ENCODE results near the gene AP3B1.

AP3B1 gene, protein sequence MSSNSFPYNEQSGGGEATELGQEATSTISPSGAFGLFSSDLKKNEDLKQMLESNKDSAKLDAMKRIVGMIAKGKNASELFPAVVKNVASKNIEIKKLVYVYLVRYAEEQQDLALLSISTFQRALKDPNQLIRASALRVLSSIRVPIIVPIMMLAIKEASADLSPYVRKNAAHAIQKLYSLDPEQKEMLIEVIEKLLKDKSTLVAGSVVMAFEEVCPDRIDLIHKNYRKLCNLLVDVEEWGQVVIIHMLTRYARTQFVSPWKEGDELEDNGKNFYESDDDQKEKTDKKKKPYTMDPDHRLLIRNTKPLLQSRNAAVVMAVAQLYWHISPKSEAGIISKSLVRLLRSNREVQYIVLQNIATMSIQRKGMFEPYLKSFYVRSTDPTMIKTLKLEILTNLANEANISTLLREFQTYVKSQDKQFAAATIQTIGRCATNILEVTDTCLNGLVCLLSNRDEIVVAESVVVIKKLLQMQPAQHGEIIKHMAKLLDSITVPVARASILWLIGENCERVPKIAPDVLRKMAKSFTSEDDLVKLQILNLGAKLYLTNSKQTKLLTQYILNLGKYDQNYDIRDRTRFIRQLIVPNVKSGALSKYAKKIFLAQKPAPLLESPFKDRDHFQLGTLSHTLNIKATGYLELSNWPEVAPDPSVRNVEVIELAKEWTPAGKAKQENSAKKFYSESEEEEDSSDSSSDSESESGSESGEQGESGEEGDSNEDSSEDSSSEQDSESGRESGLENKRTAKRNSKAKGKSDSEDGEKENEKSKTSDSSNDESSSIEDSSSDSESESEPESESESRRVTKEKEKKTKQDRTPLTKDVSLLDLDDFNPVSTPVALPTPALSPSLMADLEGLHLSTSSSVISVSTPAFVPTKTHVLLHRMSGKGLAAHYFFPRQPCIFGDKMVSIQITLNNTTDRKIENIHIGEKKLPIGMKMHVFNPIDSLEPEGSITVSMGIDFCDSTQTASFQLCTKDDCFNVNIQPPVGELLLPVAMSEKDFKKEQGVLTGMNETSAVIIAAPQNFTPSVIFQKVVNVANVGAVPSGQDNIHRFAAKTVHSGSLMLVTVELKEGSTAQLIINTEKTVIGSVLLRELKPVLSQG

DNA sequence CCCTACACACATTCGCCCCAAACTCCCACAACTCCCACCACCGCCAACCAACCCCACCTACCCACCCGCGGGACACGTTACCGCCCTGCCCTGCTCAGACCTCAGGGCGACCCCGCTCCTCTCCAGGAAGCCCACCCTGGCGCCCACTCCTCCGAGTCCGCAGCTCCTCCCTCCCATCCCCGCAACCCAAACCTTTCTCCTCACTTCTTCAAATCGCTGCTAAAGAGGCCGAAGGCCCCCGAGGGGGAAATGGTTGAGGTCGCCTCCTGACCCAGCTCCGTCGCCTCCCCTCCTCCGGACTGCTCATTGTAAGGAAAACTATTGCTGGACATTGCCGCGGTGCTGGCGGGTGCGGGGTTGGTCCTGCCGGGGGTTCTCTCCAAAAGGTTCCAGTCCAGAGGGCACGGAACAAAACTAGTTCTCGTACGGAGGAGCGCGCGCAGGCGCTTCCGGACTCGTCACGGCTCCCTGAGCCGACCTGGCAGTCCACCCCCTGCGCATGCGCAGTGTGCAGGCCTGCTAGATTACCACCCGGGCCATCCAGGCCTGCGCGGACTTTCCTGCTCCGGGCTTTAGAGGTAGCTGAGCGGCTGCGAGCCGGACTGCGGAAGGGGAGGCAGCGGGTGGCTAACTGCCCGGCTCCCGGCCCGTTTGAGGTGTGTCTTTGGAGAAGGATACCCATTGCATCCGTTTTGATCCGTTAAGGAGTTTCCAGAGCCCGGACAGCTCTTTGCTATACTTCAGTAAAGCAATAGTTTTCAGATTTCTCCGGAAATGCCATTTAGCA lies at the start of gene AP3B1:
AP3B1 (minus strand) TSS at position 451 of the 787 bp plus-strand sequence; CDS start at position 332, 119 bp downstream.
- DNase-seq (ENCODE audit: extremely low spot score, insufficient read length, low read depth) (peak; percentile 96), FAIRE-seq (peak; percentile 99)

DNA sequence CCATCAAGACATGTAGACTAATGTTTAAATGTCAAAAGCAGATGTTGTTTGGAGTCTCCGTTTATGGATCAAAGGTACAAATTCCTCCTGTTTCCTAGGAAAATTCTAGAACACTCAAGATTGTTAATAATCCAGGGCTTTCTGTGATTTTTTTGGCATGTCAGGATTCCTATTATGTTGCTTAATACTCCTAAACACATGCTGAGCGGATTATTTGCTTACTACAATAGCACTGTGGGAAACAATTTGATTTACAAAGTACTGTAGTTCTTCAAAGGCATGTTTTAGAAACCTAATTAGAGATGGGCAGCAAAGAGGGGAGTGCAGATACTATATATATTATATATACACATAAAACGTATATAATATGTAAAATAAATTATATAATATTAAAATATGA lies 46.9 kb upstream of the AP3B1 start:
- DNase-seq (ENCODE audit: extremely low spot score, insufficient read length, low read depth) (no peak), FAIRE-seq (no peak)

DNA sequence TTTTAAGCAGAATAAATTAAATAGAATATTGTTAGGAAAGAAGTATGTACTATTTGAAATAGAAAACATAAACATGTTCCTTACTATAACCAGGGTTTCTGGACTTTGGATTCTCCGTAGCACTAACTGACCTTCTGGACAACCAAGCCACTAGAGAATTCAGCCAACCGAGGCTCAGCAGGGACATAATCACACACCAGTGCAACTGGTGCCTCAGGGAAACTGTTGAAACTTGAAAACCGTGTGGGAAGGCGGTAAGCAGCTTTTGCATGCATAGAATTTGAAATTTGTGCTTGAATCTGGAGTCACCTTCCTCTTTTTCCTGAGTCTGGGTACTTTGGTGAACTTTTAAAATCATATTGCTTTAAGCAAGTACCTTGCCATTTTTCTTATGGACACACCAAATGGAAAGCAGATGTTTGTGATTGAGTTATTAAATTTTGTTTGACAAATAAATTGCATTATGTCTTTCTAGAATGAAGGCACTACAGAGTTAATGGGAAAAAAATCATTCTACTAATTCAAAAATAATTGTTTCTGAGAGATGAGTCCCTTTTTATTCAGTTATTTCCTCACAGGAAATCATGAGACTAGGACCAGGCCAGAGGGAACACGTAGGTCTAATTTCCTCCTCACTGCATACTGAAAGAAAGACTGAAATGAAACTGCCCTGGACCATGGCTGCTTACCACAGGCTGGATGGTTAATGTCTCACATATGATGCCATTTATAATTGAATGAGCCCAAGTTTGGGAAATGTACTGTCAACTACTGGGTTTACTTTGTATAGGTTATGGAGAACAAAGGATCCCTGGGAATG lies 45.3 kb upstream of the AP3B1 start:
- no peak for FAIRE-seq
- DNase-seq (ENCODE audit: extremely low spot score, insufficient read length, low read depth): no peak

DNA sequence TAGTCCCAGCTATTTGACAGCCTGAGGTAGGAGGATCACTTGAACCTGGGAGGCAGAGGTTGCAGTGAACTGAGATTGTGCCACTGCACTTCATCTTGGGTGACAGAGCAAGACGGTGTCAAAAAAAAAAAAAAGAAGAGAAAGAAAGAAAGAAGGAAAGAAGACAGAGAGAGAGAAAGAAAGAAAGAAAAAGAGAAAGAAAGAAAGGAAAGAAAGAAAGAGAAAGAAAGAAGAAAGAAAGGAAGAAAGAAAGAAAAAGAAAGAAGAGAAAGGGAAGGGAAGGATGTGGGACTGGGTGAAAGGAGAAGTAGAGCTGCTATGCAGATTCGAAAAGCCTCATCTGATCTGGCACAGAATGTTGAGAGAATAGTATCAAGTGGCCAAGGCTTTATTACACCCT lies 42.2 kb upstream of the AP3B1 start:
- FAIRE-seq: no peak

DNA sequence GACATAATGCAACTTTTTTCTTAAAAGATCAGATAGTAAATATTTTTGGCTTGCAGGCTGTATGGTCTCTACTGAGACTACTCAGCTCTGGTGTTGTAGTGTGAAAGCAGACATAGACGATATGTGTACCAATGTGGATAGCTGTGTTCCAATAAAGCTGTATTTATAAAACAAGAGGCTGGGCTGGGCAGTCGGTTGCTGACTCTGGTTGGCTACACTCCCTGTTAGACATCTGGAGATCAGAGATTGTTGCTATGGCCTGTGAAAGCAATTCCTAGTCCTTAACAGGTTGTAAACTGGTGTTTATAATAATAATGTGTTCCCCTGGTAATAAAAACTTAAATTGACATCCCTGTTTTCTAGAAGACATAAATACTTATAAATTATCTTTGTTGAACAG lies 41.5 kb upstream of the AP3B1 start:
- FAIRE-seq (no peak), DNase-seq (ENCODE audit: extremely low spot score, insufficient read length, low read depth) (no peak)

More for the DNA sequence above, 42.2 kb upstream of the AP3B1 start:
- no peak for DNase-seq (ENCODE audit: extremely low spot score, insufficient read length, low read depth)

DNA sequence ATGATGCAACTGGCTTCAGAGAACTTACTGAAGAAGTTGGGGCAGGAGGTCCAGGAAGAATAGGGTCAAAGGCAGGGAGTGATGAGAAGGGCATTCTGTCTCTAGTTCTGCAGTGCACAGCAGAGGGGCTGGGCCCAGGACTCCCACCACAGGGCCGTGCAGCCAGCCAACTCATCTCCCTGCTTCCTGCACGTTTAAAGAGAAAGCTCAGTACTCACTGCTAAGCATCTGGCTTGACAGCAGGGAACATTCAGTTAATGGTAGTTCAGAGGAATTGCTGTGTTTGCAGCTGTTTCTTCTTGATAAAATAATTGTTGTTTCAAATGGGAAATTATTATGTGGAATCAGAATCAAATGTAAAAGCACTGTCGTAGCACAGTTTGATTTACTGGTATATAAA lies 40.3 kb upstream of the AP3B1 start:
- no peak for DNase-seq (ENCODE audit: extremely low spot score, insufficient read length, low read depth)
- no peak for FAIRE-seq

DNA sequence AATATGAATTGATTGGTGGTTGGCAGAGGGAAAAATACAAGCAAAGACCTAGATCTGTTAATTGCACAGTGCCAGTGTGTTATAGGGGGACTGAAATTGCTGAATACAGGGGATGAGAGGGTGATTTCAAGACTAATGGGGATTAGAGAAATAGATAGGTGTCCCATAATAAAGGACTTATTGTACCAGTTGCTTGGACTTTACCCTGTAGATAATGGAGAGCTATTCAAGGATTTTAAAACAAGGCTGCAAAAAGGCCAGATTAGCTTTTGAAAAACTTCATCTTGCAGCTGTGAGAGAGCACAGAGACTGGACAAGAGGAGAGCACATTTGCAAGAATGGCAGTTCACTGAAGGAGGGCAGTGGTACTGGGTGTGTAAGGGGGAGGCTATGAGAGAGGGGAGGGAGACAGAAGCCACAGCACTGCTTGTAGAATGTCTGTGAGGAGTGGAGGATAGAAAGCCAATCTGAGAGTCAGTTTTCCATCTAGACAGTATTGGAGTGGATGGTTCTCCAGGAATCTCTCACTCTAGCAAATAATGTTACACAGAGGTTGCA lies 37.1 kb upstream of the AP3B1 start:
- DNase-seq (ENCODE audit: extremely low spot score, insufficient read length, low read depth) (no peak), FAIRE-seq (no peak)

DNA sequence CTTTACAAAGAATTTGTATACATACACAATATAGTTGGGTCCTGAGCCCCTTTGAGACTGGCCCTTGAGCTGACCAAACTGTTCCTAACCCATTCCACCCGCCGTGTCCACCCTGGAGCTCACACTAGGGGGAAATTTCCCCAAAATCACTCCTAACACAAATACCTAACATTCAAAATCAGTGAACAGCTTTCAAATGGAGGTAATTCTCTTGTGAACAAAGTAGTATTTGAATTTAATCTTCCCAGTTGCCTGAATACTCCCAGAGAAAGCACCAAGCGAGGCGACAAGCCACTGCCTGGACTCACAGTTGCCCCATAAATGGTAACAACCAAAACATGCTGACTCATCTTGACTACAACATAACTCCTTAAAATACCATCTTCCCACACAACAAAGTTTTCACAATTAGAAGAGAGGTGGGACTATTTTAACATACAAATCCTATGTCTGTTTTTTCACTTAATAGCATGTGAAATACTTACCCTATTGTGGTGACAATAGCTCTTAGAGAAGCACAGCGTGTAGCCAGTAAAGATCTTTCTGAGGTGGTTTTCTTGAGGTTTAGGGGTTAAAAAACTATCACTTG lies 34.2 kb upstream of the AP3B1 start:
- FAIRE-seq (no peak), DNase-seq (ENCODE audit: extremely low spot score, insufficient read length, low read depth) (no peak)

DNA sequence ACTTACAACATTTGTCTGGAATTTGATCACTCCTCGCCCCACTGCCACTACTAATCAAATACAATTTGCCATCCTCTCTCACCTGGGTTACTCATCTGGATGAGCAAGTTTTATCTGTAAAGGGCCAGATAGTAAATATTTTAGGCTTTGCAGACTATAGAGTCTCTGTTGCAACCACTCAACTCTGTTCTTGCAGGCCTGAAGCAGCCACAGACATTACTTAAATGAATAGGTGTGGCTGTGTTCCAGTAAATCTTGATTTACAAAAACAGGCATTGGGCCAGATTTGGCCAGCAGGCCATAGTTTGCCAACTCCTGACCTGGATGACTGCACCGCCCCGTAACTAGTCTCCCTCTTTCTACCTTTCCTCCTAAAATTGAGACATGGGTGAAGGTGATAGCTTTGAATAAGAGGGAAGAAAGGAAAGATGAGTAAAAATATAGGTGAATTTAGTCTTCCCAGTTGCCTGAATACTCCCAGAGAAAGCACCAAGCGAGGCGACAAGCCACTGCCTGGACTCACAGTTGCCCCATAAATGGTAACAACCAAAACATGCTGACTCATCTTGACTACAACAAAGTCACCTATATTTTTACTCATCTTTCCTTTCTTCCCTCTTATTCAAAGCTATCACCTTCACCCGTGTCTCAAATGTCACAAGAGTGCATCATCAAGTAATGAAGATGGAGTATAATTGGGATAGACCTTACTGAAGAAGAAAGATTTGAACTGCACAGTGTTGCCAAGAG lies 33.4 kb upstream of the AP3B1 start:
- no peak for FAIRE-seq
- no peak for DNase-seq (ENCODE audit: extremely low spot score, insufficient read length, low read depth)

DNA sequence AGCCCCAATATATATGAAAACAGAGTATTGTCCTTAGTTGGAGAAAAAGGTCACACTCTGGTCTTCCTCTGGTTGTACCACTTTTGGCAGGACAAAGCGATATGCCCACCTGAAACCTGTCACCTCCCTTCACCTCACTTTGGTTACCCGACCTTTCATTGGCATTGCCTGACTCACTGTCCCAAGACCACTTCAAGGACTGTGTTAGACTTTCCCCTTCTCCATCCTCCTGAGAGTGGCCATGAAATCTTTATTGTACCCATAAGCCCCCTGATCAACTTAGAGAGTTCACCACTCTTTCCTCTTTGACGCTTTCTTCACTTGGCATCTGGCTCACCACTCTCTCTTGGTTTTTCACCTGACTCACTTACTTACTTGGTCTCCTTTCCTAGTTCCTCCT lies 32.4 kb upstream of the AP3B1 start:
- no peak for DNase-seq (ENCODE audit: extremely low spot score, insufficient read length, low read depth)
- no peak for FAIRE-seq

DNA sequence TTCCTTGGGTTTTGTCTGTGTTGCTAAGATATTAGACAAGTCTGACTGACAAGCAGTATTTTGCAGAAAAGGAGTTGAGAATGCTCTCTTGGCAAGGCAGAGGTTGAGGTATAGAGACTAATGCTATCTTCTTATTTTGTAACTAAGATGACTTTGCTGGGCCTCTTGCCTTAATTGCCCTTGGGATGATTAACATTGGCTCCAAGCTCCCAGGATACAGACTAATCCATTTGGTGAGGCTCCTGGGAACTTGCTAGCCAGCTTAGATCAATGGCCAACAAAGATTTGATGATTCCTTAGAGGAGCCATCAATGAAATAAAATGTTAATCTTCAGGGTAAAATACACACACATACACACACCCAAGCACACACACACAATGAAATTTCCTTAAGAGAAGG lies 28.7 kb upstream of the AP3B1 start:
- DNase-seq (ENCODE audit: extremely low spot score, insufficient read length, low read depth) (no peak), FAIRE-seq (no peak)

DNA sequence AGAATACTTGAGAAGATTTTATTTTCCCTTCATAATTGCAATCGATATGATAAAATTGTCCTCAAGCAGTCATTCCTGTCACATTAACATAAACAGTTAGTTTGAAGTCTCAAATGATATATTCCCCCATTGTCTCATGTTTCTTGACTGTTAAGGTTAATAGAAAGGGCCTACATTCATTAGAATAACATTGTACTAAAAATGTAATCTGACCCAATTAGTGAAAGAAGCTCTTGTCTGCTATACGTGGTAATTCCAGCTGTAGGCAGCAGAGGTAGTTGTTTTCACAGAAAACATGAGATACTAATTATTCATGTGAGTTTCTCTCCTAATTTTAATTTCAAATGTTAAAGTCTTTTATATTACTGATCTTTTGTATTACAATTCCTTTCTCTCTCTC lies 25.9 kb upstream of the AP3B1 start:
- no peak for DNase-seq (ENCODE audit: extremely low spot score, insufficient read length, low read depth)
- peak; percentile 62 for FAIRE-seq

DNA sequence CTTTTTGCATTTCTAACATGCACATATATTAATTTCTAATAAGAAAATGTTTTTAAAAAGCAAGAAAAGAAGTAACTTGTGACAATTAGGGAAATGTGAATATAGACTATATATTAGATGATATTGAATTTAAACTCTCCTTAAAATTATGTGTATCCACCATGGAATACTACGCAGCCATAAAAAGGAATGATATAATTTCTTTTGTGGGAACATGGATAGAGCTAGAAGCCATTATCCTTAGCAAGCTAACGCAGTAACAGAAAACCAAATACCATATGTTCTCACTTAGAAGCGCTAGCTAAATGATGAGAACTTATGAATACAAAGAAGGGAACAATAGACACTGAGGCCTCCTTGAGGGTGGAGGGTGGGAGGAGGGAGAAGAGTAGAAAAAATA lies 23.8 kb upstream of the AP3B1 start:
- no peak for DNase-seq (ENCODE audit: extremely low spot score, insufficient read length, low read depth)
- FAIRE-seq: no peak

DNA sequence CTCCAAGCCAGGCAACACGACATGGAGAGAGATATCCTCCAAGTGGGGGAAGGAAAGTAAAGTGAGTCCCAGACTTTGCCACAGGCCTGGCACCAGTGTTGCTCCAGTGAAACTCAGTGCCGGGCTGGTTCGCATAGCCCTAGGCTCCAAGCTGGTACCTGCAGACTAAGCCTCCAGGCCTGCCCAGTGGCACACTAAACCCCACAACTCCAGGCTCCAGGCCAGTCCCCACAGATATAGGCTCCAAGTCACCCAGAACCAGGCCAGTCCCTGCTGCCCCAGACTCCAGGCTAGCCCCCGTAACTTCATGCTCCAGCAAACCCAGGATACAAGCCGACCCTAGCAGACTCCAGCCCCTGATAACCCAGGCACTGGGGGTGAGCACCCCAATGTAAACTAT lies 23.0 kb upstream of the AP3B1 start:
- no peak for FAIRE-seq

DNA sequence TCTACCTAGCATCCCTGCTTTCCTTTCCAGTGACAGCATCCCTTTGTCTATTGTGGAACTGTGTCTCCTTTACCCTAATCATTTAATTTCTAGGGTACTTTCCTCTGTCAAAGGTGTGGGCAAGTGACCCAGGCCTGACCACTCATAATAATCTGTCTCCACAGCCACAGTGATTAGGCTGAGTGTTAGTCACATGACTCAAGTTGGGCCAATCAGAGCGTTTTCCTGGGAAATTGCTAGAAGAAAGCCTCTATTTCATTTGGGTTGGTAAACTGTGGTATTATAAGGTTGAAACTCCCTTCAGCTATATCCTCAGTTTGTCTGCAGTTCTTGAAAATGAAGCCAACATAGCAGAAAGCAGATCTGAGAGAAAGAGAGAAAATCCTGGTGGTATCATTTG lies 14.2 kb upstream of the AP3B1 start:
- DNase-seq (ENCODE audit: extremely low spot score, insufficient read length, low read depth) (no peak), FAIRE-seq (no peak)

More for the DNA sequence above, 23.0 kb upstream of the AP3B1 start:
- DNase-seq (ENCODE audit: extremely low spot score, insufficient read length, low read depth): no peak

DNA sequence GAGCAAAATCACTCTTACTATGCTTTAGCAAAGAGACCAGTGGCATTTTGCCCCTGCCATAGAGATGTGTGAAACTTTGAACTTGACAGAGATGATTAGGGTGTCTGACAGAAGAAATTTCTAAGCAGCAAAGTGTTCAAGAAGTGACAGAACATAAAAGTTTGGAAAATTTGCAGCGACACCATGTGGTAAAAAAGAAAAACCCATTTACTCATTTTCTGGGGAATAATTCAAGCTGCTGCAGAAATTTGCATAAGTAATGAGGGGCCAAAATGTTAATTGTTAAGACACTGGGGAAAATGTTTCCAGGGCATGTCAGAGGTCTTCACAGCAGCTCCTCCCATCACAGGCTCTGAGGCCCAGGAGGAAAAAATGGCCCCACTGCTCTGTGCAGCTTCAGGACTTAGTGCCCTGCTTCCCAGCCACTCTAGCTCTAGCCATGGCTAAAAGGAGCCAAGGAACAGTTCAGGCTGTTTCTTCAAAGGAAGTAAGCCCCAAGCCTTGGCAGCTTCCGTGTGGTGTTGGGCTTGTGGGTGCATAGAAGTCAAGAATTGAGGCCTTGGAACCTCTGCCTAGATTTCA lies 6.1 kb upstream of the AP3B1 start:
- peak; percentile 66 for FAIRE-seq
- no peak for DNase-seq (ENCODE audit: extremely low spot score, insufficient read length, low read depth)
